H1 (cell line): ENCODE measurements around the gene FGFR2. TPM values are rescaled to one million over a fixed set of nuclear protein-coding genes. Genes with fewer than 3 reads are reported as not detected.

Experiments
- CTCF ChIA-PET: fragments of 300-600 bp; sonication (Branson Sonifier 250); formaldehyde crosslinking; loops from one replicate; lab custom pipeline; 2021; ENCODE audit not compliant: partially characterized antibody; lab: Charles Lee
- POLR2A ChIA-PET: fragments of 300-600 bp; sonication (Branson Sonifier 250); formaldehyde crosslinking; loops from one replicate; lab custom pipeline; 2021; ENCODE audit warnings: inconsistent platforms; ENCODE audit not compliant: partially characterized antibody; lab: Charles Lee
- DNase-seq, 2 experiments: peaks; one replicate each; pipeline versions ENCODE4 v3.0.0 to v3.0.0-alpha.2; 2010 to 2022; ENCODE audit warnings: low spot score in 2 of 2, low read depth in 1 of 2, mixed read lengths in 1 of 2
- FAIRE-seq: peaks from 2 replicates; lab custom pipeline; 2011; peaks lifted over from hg19 to GRCh38; lab: Jason Lieb, UNC
- H2AFZ ChIP-seq: 2 replicates; pipeline ENCODE4 v1.8.1; 2012; ENCODE audit warnings: low read length, inconsistent platforms
- H2AK5ac ChIP-seq: 2 replicates; pipeline ENCODE4 v1.6.1; 2013; ENCODE audit warnings: low read depth, low read length
- H2BK120ac ChIP-seq: replicated peaks from 2 replicates; pipeline ENCODE3; 2013; ENCODE audit warnings: low read depth, low read length, inconsistent platforms
- H2BK12ac ChIP-seq: 2 replicates; pipeline ENCODE4 v1.6.1; 2013; ENCODE audit warnings: low read depth, low read length
- H2BK15ac ChIP-seq: 2 replicates; pipeline ENCODE4 v1.6.1; 2013; ENCODE audit warnings: low read length
- H2BK20ac ChIP-seq: 2 replicates; pipeline ENCODE4 v1.6.1; 2013; ENCODE audit warnings: low read length
- H2BK5ac ChIP-seq: 2 replicates; pipeline ENCODE4 v1.6.1; 2013; ENCODE audit warnings: low read depth, low read length
- H3K14ac ChIP-seq: 2 replicates; pipeline ENCODE4 v1.6.1; 2013; ENCODE audit warnings: inconsistent platforms; ENCODE audit not compliant: insufficient read length
- H3K18ac ChIP-seq: 2 replicates; pipeline ENCODE4 v1.6.1; 2013; ENCODE audit warnings: low read length; ENCODE audit errors: extremely low read depth
- H3K23ac ChIP-seq: 2 replicates; pipeline ENCODE4 v1.6.1; 2013; ENCODE audit warnings: inconsistent platforms; ENCODE audit not compliant: insufficient read length
- H3K23me2 ChIP-seq: 2 replicates; pipeline ENCODE4 v1.6.1; 2013; ENCODE audit warnings: low read depth, low read length
- H3K27ac ChIP-seq: 2 replicates; pipeline ENCODE4 v1.6.1; 2011; ENCODE audit warnings: low read depth, low read length, inconsistent platforms
- H3K27me3 ChIP-seq, 4 experiments: replicated peaks in 1 of 4; 1 replicate in 1 of 4; 2 replicates in 3 of 4; pipeline versions ENCODE4 v1.6.1 to v1.8.1; 2011 to 2013; ENCODE audit warnings: low read length in 3 of 4, mild to moderate bottlenecking in 3 of 4, inconsistent platforms in 2 of 4, mixed read lengths in 2 of 4, moderate library complexity in 1 of 4; ENCODE audit not compliant: control insufficient read depth in 3 of 4, insufficient read depth in 3 of 4; ENCODE audit errors: extremely low read depth in 1 of 4
- H3K36me3 ChIP-seq, 4 experiments: 2 replicates each; pipeline versions ENCODE4 v1.6.1 to v1.8.1; 2011 to 2013; ENCODE audit warnings: mild to moderate bottlenecking in 4 of 4, low read length in 3 of 4, moderate library complexity in 2 of 4, control low read depth in 1 of 4, inconsistent platforms in 1 of 4; ENCODE audit not compliant: insufficient read depth in 4 of 4, control insufficient read depth in 2 of 4
- H3K4ac ChIP-seq: replicated peaks from 2 replicates; pipeline ENCODE3; 2013; ENCODE audit warnings: low read length, low read depth, mixed read lengths, inconsistent platforms; ENCODE audit not compliant: insufficient read length
- H3K4me1 ChIP-seq, 4 experiments: replicated peaks in 1 of 4; 1 replicate in 1 of 4; 2 replicates in 3 of 4; pipeline versions ENCODE4 v1.6.1 to v1.8.1; 2011 to 2013; ENCODE audit warnings: low read length in 3 of 4, inconsistent platforms in 2 of 4, mixed read lengths in 1 of 4; ENCODE audit not compliant: insufficient read depth in 4 of 4, control insufficient read depth in 3 of 4
- H3K4me2 ChIP-seq, 2 experiments: 2 replicates each; pipeline versions ENCODE4 v1.6.1 to v1.8.1; 2011 to 2013; ENCODE audit warnings: low read depth in 2 of 2, low read length in 2 of 2, control low read depth in 1 of 2, inconsistent platforms in 1 of 2, mild to moderate bottlenecking in 1 of 2; ENCODE audit not compliant: insufficient read depth in 1 of 2
- H3K4me3 ChIP-seq, 4 experiments: fragments of 200-600, 300-600 bp in 1 of 4; sonication (generic), shearing (Covaris generic), sonication (Bioruptor Twin) in 1 of 4; 2 replicates each; pipeline versions ENCODE4 v1.5.1 to v1.8.1; 2011 to 2016; ENCODE audit warnings: low read length in 4 of 4, low read depth in 3 of 4, control low read depth in 2 of 4, inconsistent platforms in 2 of 4, mild to moderate bottlenecking in 2 of 4, mixed read lengths in 1 of 4, moderate library complexity in 1 of 4; ENCODE audit not compliant: insufficient read depth in 2 of 4; ENCODE audit errors: extremely low read depth in 1 of 4
- H3K56ac ChIP-seq: replicated peaks from 2 replicates; pipeline ENCODE3; 2013; ENCODE audit warnings: low read depth, mild to moderate bottlenecking, mixed read lengths, low read length, inconsistent platforms; ENCODE audit not compliant: insufficient read length
- H3K79me1 ChIP-seq: 2 replicates; pipeline ENCODE4 v1.6.1; 2013; ENCODE audit warnings: low read depth, low read length, control low read depth
- H3K79me2 ChIP-seq, 2 experiments: 2 replicates each; pipeline versions ENCODE4 v1.6.1 to v1.8.1; 2012 to 2013; ENCODE audit warnings: low read length in 2 of 2, mild to moderate bottlenecking in 2 of 2, inconsistent platforms in 1 of 2; ENCODE audit not compliant: insufficient read depth in 2 of 2, control insufficient read depth in 1 of 2
- H3K9ac ChIP-seq, 4 experiments: replicated peaks in 1 of 4; 1 replicate in 1 of 4; 2 replicates in 3 of 4; pipeline versions ENCODE4 v1.6.1 to v1.8.1; 2011 to 2013; ENCODE audit warnings: low read depth in 3 of 4, low read length in 3 of 4, control low read depth in 2 of 4, mild to moderate bottlenecking in 2 of 4, moderate library complexity in 2 of 4, inconsistent platforms in 1 of 4; ENCODE audit errors: extremely low read depth in 1 of 4
- H3K9me3 ChIP-seq, 2 experiments: 2 replicates each; pipeline versions ENCODE4 v1.6.1 to v1.8.1; 2012 to 2013; ENCODE audit warnings: mild to moderate bottlenecking in 2 of 2, moderate library complexity in 2 of 2, control low read depth in 1 of 2, inconsistent platforms in 1 of 2, low read depth in 1 of 2, low read length in 1 of 2, mixed read lengths in 1 of 2; ENCODE audit not compliant: insufficient read depth in 2 of 2
- H4K20me1 ChIP-seq, 2 experiments: replicated peaks in 1 of 2; 2 replicates each; pipeline versions ENCODE3 to v1.8.1; 2011 to 2013; ENCODE audit warnings: inconsistent platforms in 2 of 2, low read length in 2 of 2, mild to moderate bottlenecking in 1 of 2; ENCODE audit not compliant: insufficient read depth in 2 of 2, control insufficient read depth in 1 of 2
- H4K5ac ChIP-seq: 2 replicates; pipeline ENCODE4 v1.6.1; 2013; ENCODE audit warnings: low read length, low read depth, mixed read lengths, inconsistent platforms; ENCODE audit not compliant: insufficient read length
- H4K8ac ChIP-seq: 2 replicates; pipeline ENCODE4 v1.8.0; 2013; ENCODE audit warnings: mild to moderate bottlenecking, moderate library complexity, low read length, inconsistent platforms; ENCODE audit not compliant: insufficient read depth; ENCODE audit errors: extremely low read depth
- H4K91ac ChIP-seq: replicated peaks from 2 replicates; pipeline ENCODE3; 2013; ENCODE audit warnings: low read length, mixed read lengths, inconsistent platforms; ENCODE audit not compliant: insufficient read length
- MAFK ChIP-seq: IDR thresholded peaks from 2 replicates; pipeline ENCODE4 v1.6.1; 2012; ENCODE audit warnings: low read depth, mild to moderate bottlenecking, improper control_type of control experiment, low read length
- SIN3A ChIP-seq, 2 experiments: IDR thresholded peaks in 1 of 2; conservative IDR thresholded peaks in 1 of 2; 2 replicates each; pipeline ENCODE4 v1.6.1; 2011 to 2012; ENCODE audit warnings: low read length in 2 of 2, improper control_type of control experiment in 1 of 2, low read depth in 1 of 2, mild to moderate bottlenecking in 1 of 2
- SP1 ChIP-seq: IDR thresholded peaks from 2 replicates; pipeline ENCODE4 v1.6.1; 2011; ENCODE audit warnings: low read depth, low read length
- WGBS, 2 experiments: shearing (Covaris generic) in 1 of 2; methylation state at CpG; one replicate each; pipeline versions ENCODE4 v1.1.6 to v1.1.7; 2013 to 2015; ENCODE audit warnings: low lambda C conversion rate in 2 of 2, mixed read lengths in 2 of 2, inconsistent platforms in 1 of 2, low coverage in 1 of 2, missing lambda C conversion rate in 1 of 2; ENCODE audit not compliant: insufficient replicate concordance in 2 of 2, insufficient coverage in 1 of 2, insufficient read length in 1 of 2; ENCODE audit errors: extremely low coverage in 1 of 2, missing lambda C conversion rate in 1 of 2; 5-methylcytosine and 5-hydroxymethylcytosine counted together
- polyA plus RNA-seq, 7 experiments: library from polyadenylated mRNA; depleted of rRNA in 3 of 7; stranded (reverse) in 5 of 7; unstranded in 2 of 7; fragments of >200 nt in 5 of 7; fragments of 200-250 nt in 2 of 7; gene quantifications; 1 replicate in 5 of 7; 2 replicates in 1 of 7; 4 replicates in 1 of 7; pipeline versions ENCODE4 v1.2.1 to v1.2.3, GENCODE V29; 2011 to 2013; ENCODE audit warnings: missing spikeins in 2 of 7, mixed read lengths in 2 of 7
- total RNA-seq: library from RNA; stranded (reverse); fragmentation: NEBNext Ultra II Directional; extraction: Animal tissue kit (Norgen Biotek cat#: 25700); gene quantifications from 2 replicates; pipeline ENCODE4 v1.2.1, GENCODE V29; 2021

The FGFR2 gene
- total and polyA plus RNA-seq, 2 of the 8 experiments (the other 6 are each of a cell fraction or from before 2014, with no cell fraction given), result 50.2 to 81.2 TPM

DNA sequence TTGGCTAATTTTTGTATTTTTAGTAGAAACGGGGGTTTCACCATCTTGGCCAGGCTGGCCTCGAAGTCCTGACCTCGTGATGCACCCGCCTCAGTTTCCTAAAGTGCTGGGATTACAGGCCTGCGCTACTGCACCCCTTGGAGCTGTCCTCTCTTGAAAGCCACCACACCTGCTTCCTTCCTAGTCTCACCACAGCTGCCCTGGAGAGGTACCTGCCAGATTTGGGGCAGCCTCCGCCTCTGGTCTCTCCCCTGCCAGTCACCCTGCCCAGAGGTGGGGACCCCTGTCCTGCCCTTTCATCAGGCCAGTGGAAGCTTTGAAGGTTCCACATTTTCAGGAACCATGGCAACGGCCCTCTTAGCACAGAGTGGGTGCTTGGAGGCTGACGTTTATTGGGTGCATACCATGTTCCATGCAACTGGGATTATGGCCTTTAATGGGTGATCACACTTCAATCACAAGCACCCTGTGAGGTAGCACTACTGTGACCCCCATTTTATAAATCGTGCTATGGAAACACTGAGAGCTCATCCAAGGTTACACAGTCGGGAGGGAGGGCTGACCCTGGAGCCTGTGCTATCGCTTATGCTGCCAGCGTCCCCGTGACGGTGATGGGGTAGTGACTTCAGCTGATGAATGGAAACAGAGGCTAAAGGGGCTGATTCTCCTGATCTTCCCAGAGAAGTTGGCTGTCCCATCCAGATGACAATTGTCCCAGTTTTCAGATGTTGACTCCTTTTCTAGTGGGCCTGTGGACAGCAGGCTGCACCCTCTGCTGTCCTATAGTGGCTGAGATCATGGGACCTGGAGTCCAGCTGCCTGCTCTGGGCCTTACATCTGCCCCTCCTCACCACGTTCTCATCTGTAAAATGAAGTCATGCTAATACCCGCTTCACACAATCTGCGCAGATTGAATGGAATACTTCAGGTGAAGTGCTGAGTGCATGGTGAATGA, 11.5 kb upstream of the FGFR2 start:
- H3K9ac ChIP-seq, result no peak overlapping the region
- peaks cover 0 to 8% (median 4%) of the 10 kb centered on the region in 4 experiments; a peak in 3 of 7 replicates for H3K27me3 ChIP-seq
- POLR2A ChIA-PET, result interaction anchor here (1.1 to 2.4 kb wide), 4 partner anchors 10 to 29 kb away, joined by 3 to 8 read pairs (median 4); partner anchors contain the start of gene FGFR2
- no peaks in the 10 kb centered on the region for H3K79me2 ChIP-seq
- H3K4me1 ChIP-seq, result peaks cover 0 to 6% (median 2%) of the 10 kb centered on the region in 4 experiments; a peak in 2 of 7 replicates
- H2AK5ac ChIP-seq, result no peak overlapping the region
- no peak overlapping the region for H3K4me3 ChIP-seq
- DNase-seq (no peak), FAIRE-seq (no peak)
- H3K9me3 ChIP-seq, result no peaks in the 10 kb centered on the region
- no peak for TF ChIP-seq SIN3A (conservative IDR thresholded peaks at IDR 0.05 in 1 of 2, IDR thresholded peaks at IDR 0.05 in 1 of 2; ENCODE audit: low read depth in 1 of 2, low read length in 2 of 2)
- no peak for TF ChIP-seq MAFK
- TF ChIP-seq SP1, result no peak
- H4K91ac ChIP-seq, result peak overlapping the region; percentile 44
- H3K4ac ChIP-seq, result no peak overlapping the region
- H3K79me1 ChIP-seq, result no peaks in the 10 kb centered on the region
- CTCF ChIA-PET, result interaction anchor here (0.6 to 5.1 kb wide), 40 partner anchors 8 to 1742 kb away, joined by 3 to 27 read pairs (median 4); partner anchors contain the start of gene FGFR2
- H3K4me2 ChIP-seq, result no peak overlapping the region
- peak overlapping the region; percentile 66; the same call in 1 of the 2 replicates for H2BK20ac ChIP-seq
- no peak overlapping the region for H3K27ac ChIP-seq
- H3K23me2 ChIP-seq, result no peaks in the 10 kb centered on the region; the same call in 1 of the 2 replicates
- H2BK15ac ChIP-seq, result 0 out of 2 replicates have a peak overlapping the region, but pooled peaks have one; percentile 10
- H3K14ac ChIP-seq, result no peak overlapping the region
- no peak overlapping the region for H3K56ac ChIP-seq
- no peaks in the 10 kb centered on the region for H3K36me3 ChIP-seq
- no peak overlapping the region for H3K18ac ChIP-seq
- peak overlapping the region; percentile 24 for H2BK120ac ChIP-seq
- peak overlapping the region; percentile 16; the same call in 1 of the 2 replicates for H2BK5ac ChIP-seq
- H4K20me1 ChIP-seq, result no peaks in the 10 kb centered on the region
- H3K23ac ChIP-seq, result no peak overlapping the region
- H4K5ac ChIP-seq, result no peak overlapping the region
- WGBS, 2 experiments, result 86% methylated on average over 16 of the region's 17 CpGs; no CpG with 5 or more reads in 1 of the 2 experiments
- H4K8ac ChIP-seq, result no peak overlapping the region
- H2AFZ ChIP-seq, result no peak overlapping the region
- peak overlapping the region; percentile 50; the same call in 1 of the 2 replicates for H2BK12ac ChIP-seq
